GM19397 (cell line): ENCODE data around the gene ANK2.
A peak's percentile ranks its signal among the peaks of the same experiment; 100 is the strongest.

ENCODE experiments used
- ATAC-seq: cut with Tn5 transposase; IDR thresholded peaks from one replicate; pipeline ENCODE4 v1.9.1; 2021; ENCODE audit warnings: mild to moderate bottlenecking, moderate library complexity; ENCODE audit not compliant: unreplicated experiment

Gene ANK2

GRCh38 chr4:113325876-113326615, 276.6 kb downstream of the ANK2 start:
- ATAC-seq, result no peak

GRCh38 chr4:113327494-113327893, 278.0 kb downstream of the ANK2 start:
- ATAC-seq, result no peak

GRCh38 chr4:113328514-113328913, 279.1 kb downstream of the ANK2 start:
- ATAC-seq, result no peak

- ATAC-seq, result no peak
These were observed 280.7 kb downstream of the ANK2 start for GRCh38 chr4:113330200-113330599.

GRCh38 chr4:113331811-113332210, 282.4 kb downstream of the ANK2 start:
- ATAC-seq, result no peak

GRCh38 chr4:113332701-113333100, 283.2 kb downstream of the ANK2 start:
- ATAC-seq, result no peak

- ATAC-seq, result no peak
These were observed 286.3 kb downstream of the ANK2 start for GRCh38 chr4:113335746-113336145.

- no peak for ATAC-seq
These were observed 287.1 kb downstream of the ANK2 start for GRCh38 chr4:113336556-113336955.

- no peak for ATAC-seq
These were observed 290.0 kb downstream of the ANK2 start for GRCh38 chr4:113339430-113339813.

- no peak for ATAC-seq
These were observed 294.6 kb downstream of the ANK2 start for GRCh38 chr4:113344100-113344499.

- ATAC-seq, result no peak
These were observed 297.8 kb downstream of the ANK2 start for GRCh38 chr4:113347245-113347644.

GRCh38 chr4:113349430-113349829, 300.0 kb downstream of the ANK2 start:
- peak; percentile 70 for ATAC-seq

GRCh38 chr4:113350576-113350975, 301.1 kb downstream of the ANK2 start:
- no peak for ATAC-seq

GRCh38 chr4:113355550-113356371, 306.3 kb downstream of the ANK2 start:
- peak; percentile 98 for ATAC-seq

- ATAC-seq, result no peak
These were observed 307.0 kb downstream of the ANK2 start for GRCh38 chr4:113356453-113356852.

- ATAC-seq, result no peak
These were observed 309.3 kb downstream of the ANK2 start for GRCh38 chr4:113358784-113359183.

GRCh38 chr4:113365377-113365776, 315.9 kb downstream of the ANK2 start:
- no peak for ATAC-seq

- no peak for ATAC-seq
These were observed 318.6 kb downstream of the ANK2 start for GRCh38 chr4:113368056-113368455.

GRCh38 chr4:113371111-113371510, 321.7 kb downstream of the ANK2 start:
- ATAC-seq, result no peak

GRCh38 chr4:113375964-113376666, 326.7 kb downstream of the ANK2 start:
- ATAC-seq, result no peak

GRCh38 chr4:113378836-113379235, 329.4 kb downstream of the ANK2 start:
- ATAC-seq, result no peak

- no peak for ATAC-seq
These were observed 333.3 kb downstream of the ANK2 start for GRCh38 chr4:113382704-113383103.
